OCI-LY1 (cell line): ENCODE results near the gene AAK1.

ENCODE experiments used
- H2AFZ ChIP-seq: fragments of 200-600 bp; sonication (generic), shearing (Covaris generic); 2 replicates; pipeline ENCODE4 v1.6.0; 2014; ENCODE audit warnings: antibody characterized with exemption, mild to moderate bottlenecking, low read length
- H3F3A ChIP-seq: fragments of 200-600 bp; sonication (generic), shearing (Covaris generic); 2 replicates; pipeline ENCODE4 v1.6.0; 2014; ENCODE audit warnings: mild to moderate bottlenecking, antibody characterized with exemption, low read length, moderate library complexity; ENCODE audit not compliant: insufficient read depth
- H3K27ac ChIP-seq: fragments of 200-600 bp; sonication (generic); 2 replicates; pipeline ENCODE4 v1.5.1; 2014; ENCODE audit warnings: low read length, mixed run types, mild to moderate bottlenecking, low read depth; ENCODE audit not compliant: poor library complexity, severe bottlenecking
- H3K27me3 ChIP-seq: fragments of 200-600 bp; sonication (generic); 2 replicates; pipeline ENCODE4 v1.6.0; 2014; ENCODE audit warnings: antibody characterized with exemption, mild to moderate bottlenecking, low read length, moderate library complexity; ENCODE audit not compliant: insufficient read depth
- H3K36me3 ChIP-seq: fragments of 200-600 bp; sonication (generic); 2 replicates; pipeline ENCODE4 v1.6.1; 2014; ENCODE audit warnings: mild to moderate bottlenecking, antibody characterized with exemption, low read length, moderate library complexity, mixed read lengths; ENCODE audit not compliant: insufficient read depth
- H3K4me1 ChIP-seq: fragments of 200-600 bp; sonication (generic); 2 replicates; pipeline ENCODE4 v1.5.1; 2014; ENCODE audit warnings: mild to moderate bottlenecking, low read length, moderate library complexity; ENCODE audit not compliant: insufficient read depth, severe bottlenecking
- H3K4me2 ChIP-seq: fragments of 200-600 bp; sonication (generic), shearing (Covaris generic); 2 replicates; pipeline ENCODE4 v1.6.1; 2014; ENCODE audit warnings: low read length
- H3K4me3 ChIP-seq: fragments of 200-600 bp; sonication (generic); 2 replicates; pipeline ENCODE4 v1.5.1; 2014; ENCODE audit warnings: low read length, low read depth, mild to moderate bottlenecking, mixed read lengths; ENCODE audit not compliant: poor library complexity, severe bottlenecking
- H3K79me2 ChIP-seq: fragments of 200-600 bp; shearing (Covaris generic); 2 replicates; pipeline ENCODE4 v1.6.1; 2016; ENCODE audit warnings: mixed run types, low read length, mixed read lengths; ENCODE audit not compliant: insufficient read depth
- H3K9ac ChIP-seq: fragments of 200-600 bp; sonication (generic), shearing (Covaris generic); 2 replicates; pipeline ENCODE4 v1.6.1; 2014; ENCODE audit warnings: mild to moderate bottlenecking, low read length, mixed read lengths
- H3K9me2 ChIP-seq: fragments of 200-600 bp; sonication (generic), shearing (Covaris generic); 2 replicates; pipeline ENCODE4 v1.6.1; 2014; ENCODE audit warnings: low read depth, mild to moderate bottlenecking, low read length, mixed read lengths
- H3K9me3 ChIP-seq: fragments of 200-600 bp; shearing (Covaris generic); 2 replicates; pipeline ENCODE4 v1.6.1; 2014; ENCODE audit warnings: low read length, mixed read lengths
- H4K20me1 ChIP-seq: fragments of 200-600 bp; sonication (generic), shearing (Covaris generic); 2 replicates; pipeline ENCODE4 v1.6.0; 2016; ENCODE audit warnings: mild to moderate bottlenecking, low read length; ENCODE audit not compliant: insufficient read depth
- CTCF ChIP-seq: fragments of 200-600 bp; sonication (generic), shearing (Covaris generic); IDR thresholded peaks from 2 replicates; pipeline ENCODE4 v1.5.1; 2017; ENCODE audit warnings: mild to moderate bottlenecking, antibody characterized with exemption, low read length, moderate library complexity, mixed read lengths
- EZH2 ChIP-seq: fragments of 200-600 bp; sonication (generic), shearing (Covaris generic); IDR thresholded peaks from 2 replicates; pipeline ENCODE4 v1.8.0; 2017; ENCODE audit warnings: borderline replicate concordance, mixed run types, mild to moderate bottlenecking, antibody characterized with exemption, low read length, moderate library complexity, mixed read lengths

Gene AAK1

GRCh38 chr2:69564604-69565003, 78.9 kb downstream of the AAK1 start:
- H3K4me2 ChIP-seq: no peak overlapping the region
- H3K27me3 ChIP-seq: no peaks in the 10 kb centered on the region
- H4K20me1 ChIP-seq: no peaks in the 10 kb centered on the region
- no peaks in the 10 kb centered on the region for H3K4me1 ChIP-seq
- no peaks in the 10 kb centered on the region for H3K9me2 ChIP-seq
- no peak overlapping the region for H2AFZ ChIP-seq
- no peaks in the 10 kb centered on the region for H3F3A ChIP-seq
- H3K27ac ChIP-seq: no peak overlapping the region
- no peak overlapping the region for H3K9ac ChIP-seq
- TF ChIP-seq CTCF: no peak
- no peak for TF ChIP-seq EZH2
- H3K36me3 ChIP-seq: no peaks in the 10 kb centered on the region
- H3K79me2 ChIP-seq: no peaks in the 10 kb centered on the region
- no peaks in the 10 kb centered on the region for H3K9me3 ChIP-seq
- H3K4me3 ChIP-seq: no peak overlapping the region

GRCh38 chr2:69563021-69563420, 80.5 kb downstream of the AAK1 start:
- no peaks in the 10 kb centered on the region for H3K36me3 ChIP-seq
- no peaks in the 10 kb centered on the region for H3K79me2 ChIP-seq
- H3K27me3 ChIP-seq: no peaks in the 10 kb centered on the region
- H2AFZ ChIP-seq: no peak overlapping the region
- no peaks in the 10 kb centered on the region for H3K9me3 ChIP-seq
- H3F3A ChIP-seq: no peaks in the 10 kb centered on the region
- no peaks in the 10 kb centered on the region for H4K20me1 ChIP-seq
- no peak overlapping the region for H3K27ac ChIP-seq
- no peak overlapping the region for H3K4me3 ChIP-seq
- no peak overlapping the region for H3K4me2 ChIP-seq
- no peak for TF ChIP-seq CTCF
- no peak for TF ChIP-seq EZH2
- H3K4me1 ChIP-seq: no peaks in the 10 kb centered on the region
- no peak overlapping the region for H3K9ac ChIP-seq
- no peaks in the 10 kb centered on the region for H3K9me2 ChIP-seq

- no peak overlapping the region for H2AFZ ChIP-seq
- H3K4me3 ChIP-seq: no peak overlapping the region
- no peaks in the 10 kb centered on the region for H3K27me3 ChIP-seq
- H3K27ac ChIP-seq: no peak overlapping the region
- no peaks in the 10 kb centered on the region for H4K20me1 ChIP-seq
- no peaks in the 10 kb centered on the region for H3K4me1 ChIP-seq
- no peaks in the 10 kb centered on the region for H3K36me3 ChIP-seq
- TF ChIP-seq CTCF: no peak
- no peak for TF ChIP-seq EZH2
- no peaks in the 10 kb centered on the region for H3K79me2 ChIP-seq
- H3F3A ChIP-seq: no peaks in the 10 kb centered on the region
- H3K9ac ChIP-seq: no peak overlapping the region
- no peaks in the 10 kb centered on the region for H3K9me3 ChIP-seq
- no peak overlapping the region for H3K4me2 ChIP-seq
- H3K9me2 ChIP-seq: no peaks in the 10 kb centered on the region
Measured at GRCh38 chr2:69561101-69561500, 82.4 kb downstream of the AAK1 start.
